ENCODE results near the gene TF. TPM values are rescaled to one million over a fixed set of nuclear protein-coding genes. Genes with fewer than 3 reads are reported as not detected.
"Not testable (repeated sequence)": the region's sequence is repeated elsewhere in the genome, so short reads cannot be mapped to it uniquely, and the experiment has no call there.

TF gene
- total and polyA plus RNA-seq, 2 experiments from 2014 or later: 0.05 TPM; not detected in 1

DNA sequence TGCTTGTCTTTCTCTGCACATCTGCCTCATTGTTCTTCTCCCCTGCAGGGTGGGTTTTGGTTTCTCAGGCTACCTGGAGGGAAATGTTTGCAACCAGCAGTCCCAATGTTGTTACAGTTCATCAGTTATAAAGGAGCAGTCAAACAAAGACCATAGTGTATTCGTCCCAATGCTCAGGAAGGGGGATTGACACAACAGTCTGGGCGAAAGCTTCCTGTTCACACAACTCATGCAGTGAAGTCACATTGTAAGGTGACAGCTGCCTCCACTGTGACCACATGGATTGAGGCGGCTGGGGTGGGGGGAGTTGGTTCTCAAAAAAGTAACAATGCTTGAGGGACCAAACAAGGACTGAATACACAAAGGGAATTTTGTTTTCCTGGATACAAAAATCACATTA lies 28.8 kb upstream of the TF start:
- no peak overlapping the region for H3K9ac ChIP-seq
- 35 to 44% methylated on average over 3 of the region's 3 CpGs for WGBS, 2 experiments (ENCODE audit: low coverage in 1 of 2, low lambda C conversion rate in 2 of 2, missing lambda C conversion rate in 2 of 2)
- H3K4me1 ChIP-seq (ENCODE audit: insufficient read depth): no peaks in the 10 kb centered on the region
- H3K36me3 ChIP-seq (ENCODE audit: low read depth): no peaks in the 10 kb centered on the region
- no peak overlapping the region for H3K4me2 ChIP-seq (ENCODE audit: unreplicated experiment)
- TF ChIP-seq EZH2 (IDR thresholded peaks at IDR 0.05; ENCODE audit: insufficient read depth, poor library complexity, severe bottlenecking) (no peak), EZH2phosphoT487 (IDR thresholded peaks at IDR 0.05; ENCODE audit: insufficient read depth, low read depth) (no peak)
- no peak overlapping the region for H3K27ac ChIP-seq
- no peak overlapping the region for H2AFZ ChIP-seq
- 0 out of 2 replicates have a peak, but pooled peaks cover 4% of the 10 kb centered on the region for H3K27me3 ChIP-seq (replicated peaks; ENCODE audit: insufficient read depth)
- no peaks in the 10 kb centered on the region for H3K79me2 ChIP-seq (ENCODE audit: insufficient read depth)
- no peak for DNase-seq
- H3F3A ChIP-seq (ENCODE audit: insufficient read depth): no peaks in the 10 kb centered on the region
- H3K9me3 ChIP-seq (ENCODE audit: low read depth): no peaks in the 10 kb centered on the region
- in situ Hi-C loops (cut with MboI): no loop called here
- no peaks in the 10 kb centered on the region for H3K9me2 ChIP-seq (ENCODE audit: insufficient read depth)
- no peaks in the 10 kb centered on the region for H4K20me1 ChIP-seq (ENCODE audit: insufficient read depth)
- no peak overlapping the region for H3K4me3 ChIP-seq

DNA sequence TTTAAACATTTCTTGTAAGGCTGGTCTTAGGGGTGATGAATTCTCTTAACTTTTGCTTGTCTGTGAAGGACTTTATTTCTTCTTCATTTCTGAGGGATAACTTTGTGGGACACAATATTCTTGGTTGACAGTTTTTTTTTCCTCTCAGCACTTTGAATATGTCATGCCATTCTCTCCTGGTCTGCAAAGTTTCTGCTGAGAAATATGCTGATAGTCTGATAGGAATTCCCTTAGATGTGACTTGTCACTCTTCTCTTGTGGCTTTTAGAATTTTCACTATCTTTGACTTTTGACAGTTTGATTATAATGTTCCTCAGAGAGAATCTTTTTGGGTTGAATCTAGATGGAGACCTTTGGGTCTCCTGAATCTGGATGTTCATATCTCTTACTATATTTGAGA lies 23.3 kb upstream of the TF start:
- Histone ChIP-seq H3K27me3 (replicated peaks; ENCODE audit: insufficient read depth) (no peaks in the 10 kb centered on the region), H3K4me1 (ENCODE audit: insufficient read depth) (no peaks in the 10 kb centered on the region), H3K9me3 (ENCODE audit: low read depth) (no peaks in the 10 kb centered on the region), H3K9ac (no peak overlapping the region), H2AFZ (no peak overlapping the region), H3K36me3 (ENCODE audit: low read depth) (no peaks in the 10 kb centered on the region), H3K4me2 (ENCODE audit: unreplicated experiment) (no peak overlapping the region), H3K79me2 (ENCODE audit: insufficient read depth) (no peaks in the 10 kb centered on the region), H4K20me1 (ENCODE audit: insufficient read depth) (no peaks in the 10 kb centered on the region), H3K27ac (no peak overlapping the region), H3F3A (ENCODE audit: insufficient read depth) (no peaks in the 10 kb centered on the region), H3K4me3 (no peak overlapping the region), H3K9me2 (ENCODE audit: insufficient read depth) (no peaks in the 10 kb centered on the region)
- in situ Hi-C loops (cut with MboI): no loop called here
- TF ChIP-seq EZH2phosphoT487 (IDR thresholded peaks at IDR 0.05; ENCODE audit: insufficient read depth, low read depth) (no peak), EZH2 (IDR thresholded peaks at IDR 0.05; ENCODE audit: insufficient read depth, poor library complexity, severe bottlenecking) (no peak)
- no peak for DNase-seq

- no peaks in the 10 kb centered on the region for H3K4me1 ChIP-seq (ENCODE audit: insufficient read depth)
- TF ChIP-seq EZH2 (IDR thresholded peaks at IDR 0.05; ENCODE audit: insufficient read depth, poor library complexity, severe bottlenecking) (no peak), EZH2phosphoT487 (IDR thresholded peaks at IDR 0.05; ENCODE audit: insufficient read depth, low read depth) (no peak)
- no peaks in the 10 kb centered on the region for H3K27me3 ChIP-seq (replicated peaks; ENCODE audit: insufficient read depth)
- H3F3A ChIP-seq (ENCODE audit: insufficient read depth): no peaks in the 10 kb centered on the region
- H3K79me2 ChIP-seq (ENCODE audit: insufficient read depth): no peaks in the 10 kb centered on the region
- H3K4me2 ChIP-seq (ENCODE audit: unreplicated experiment): no peak overlapping the region
- no peaks in the 10 kb centered on the region for H3K9me3 ChIP-seq (ENCODE audit: low read depth)
- no peak overlapping the region for H3K4me3 ChIP-seq
- H2AFZ ChIP-seq: no peak overlapping the region
- DNase-seq: no peak
- no peak overlapping the region for H3K27ac ChIP-seq
- in situ Hi-C loops (cut with MboI): no loop called here
- no peaks in the 10 kb centered on the region for H3K36me3 ChIP-seq (ENCODE audit: low read depth)
- H3K9ac ChIP-seq: no peak overlapping the region
- H3K9me2 ChIP-seq (ENCODE audit: insufficient read depth): no peaks in the 10 kb centered on the region
- no peaks in the 10 kb centered on the region for H4K20me1 ChIP-seq (ENCODE audit: insufficient read depth)
Measured at GRCh38 chr3:133730993-133731392, 15.2 kb upstream of the TF start.

- H3K27ac ChIP-seq; H3K4me2 ChIP-seq (ENCODE audit: unreplicated experiment); H4K20me1 ChIP-seq (ENCODE audit: insufficient read depth); H3K4me1 ChIP-seq (ENCODE audit: insufficient read depth); H3F3A ChIP-seq (ENCODE audit: insufficient read depth); in situ Hi-C loops (cut with MboI); H3K4me3 ChIP-seq; H3K9ac ChIP-seq; H3K36me3 ChIP-seq (ENCODE audit: low read depth); H3K9me3 ChIP-seq (ENCODE audit: low read depth); DNase-seq; H2AFZ ChIP-seq; H3K27me3 ChIP-seq (replicated peaks; ENCODE audit: insufficient read depth); H3K79me2 ChIP-seq (ENCODE audit: insufficient read depth); H3K9me2 ChIP-seq (ENCODE audit: insufficient read depth): not testable (repeated sequence)
- 59 to 61% methylated on average over 6 of the region's 6 CpGs for WGBS, 2 experiments (ENCODE audit: low coverage in 1 of 2, low lambda C conversion rate in 2 of 2, missing lambda C conversion rate in 2 of 2)
Measured at GRCh38 chr3:133732231-133732630, 14.0 kb upstream of the TF start.

GRCh38 chr3:133733226-133733625 lies 13.0 kb upstream of the TF start:
- H3K9ac ChIP-seq: no peak overlapping the region
- H4K20me1 ChIP-seq (ENCODE audit: insufficient read depth): no peaks in the 10 kb centered on the region
- no peaks in the 10 kb centered on the region for H3K27me3 ChIP-seq (replicated peaks; ENCODE audit: insufficient read depth)
- no peaks in the 10 kb centered on the region for H3K9me2 ChIP-seq (ENCODE audit: insufficient read depth)
- no peak for DNase-seq
- no peaks in the 10 kb centered on the region for H3K79me2 ChIP-seq (ENCODE audit: insufficient read depth)
- H3K4me3 ChIP-seq: no peak overlapping the region
- H3F3A ChIP-seq (ENCODE audit: insufficient read depth): no peaks in the 10 kb centered on the region
- no peaks in the 10 kb centered on the region for H3K4me1 ChIP-seq (ENCODE audit: insufficient read depth)
- TF ChIP-seq EZH2phosphoT487 (IDR thresholded peaks at IDR 0.05; ENCODE audit: insufficient read depth, low read depth) (no peak), EZH2 (IDR thresholded peaks at IDR 0.05; ENCODE audit: insufficient read depth, poor library complexity, severe bottlenecking) (no peak)
- in situ Hi-C loops (cut with MboI): no loop called here
- WGBS, 2 experiments (ENCODE audit: low coverage in 1 of 2, low lambda C conversion rate in 2 of 2, missing lambda C conversion rate in 2 of 2): 12 to 17% methylated on average over 4 of the region's 4 CpGs
- H2AFZ ChIP-seq: no peak overlapping the region
- H3K36me3 ChIP-seq (ENCODE audit: low read depth): no peaks in the 10 kb centered on the region
- H3K27ac ChIP-seq: no peak overlapping the region
- H3K9me3 ChIP-seq (ENCODE audit: low read depth): no peaks in the 10 kb centered on the region
- no peak overlapping the region for H3K4me2 ChIP-seq (ENCODE audit: unreplicated experiment)

All from GM23248 (cell line).